Ramos (cell line): ENCODE results near the gene SNRNP25.
"Not testable (repeated sequence)": the region's sequence is repeated elsewhere in the genome, so short reads cannot be mapped to it uniquely, and the experiment has no call there.

Source experiments
- in situ Hi-C: fragments of 300-500 bp; cut with MboI; formaldehyde crosslinking; loops from one replicate; pipeline ENCODE4 v1.14.3; 2022; ENCODE audit warnings: low sequenced_read_pairs; ENCODE audit not compliant: unreplicated experiment

Gene SNRNP25

GRCh38 chr16:53346-54236 lies at the start of gene SNRNP25, which contains the start of gene POLR3K:
Gene SNRNP25, plus strand, starts transcription at chr16:53828. Its CDS starts 189 bp downstream, at chr16:54017.
Gene POLR3K, minus strand, starts transcription at chr16:53608. Its CDS starts 22 bp downstream, at chr16:53586.
- in situ Hi-C loops: no loop called here

- in situ Hi-C loops: no loop called here
Measured at GRCh38 chr16:9903-10665, 43.5 kb upstream of the SNRNP25 start.

GRCh38 chr16:10772-11171 lies 42.9 kb upstream of the SNRNP25 start:
- in situ Hi-C loops: not testable (repeated sequence)

- in situ Hi-C loops: not testable (repeated sequence)
Measured at GRCh38 chr16:17062-17765, 36.4 kb upstream of the SNRNP25 start.

GRCh38 chr16:20886-21285 lies 32.7 kb upstream of the SNRNP25 start:
- in situ Hi-C loops: not testable (repeated sequence)

GRCh38 chr16:24151-24550 lies 29.5 kb upstream of the SNRNP25 start:
- in situ Hi-C loops: not testable (repeated sequence)

GRCh38 chr16:25926-26348 lies 27.7 kb upstream of the SNRNP25 start:
- in situ Hi-C loops: not testable (repeated sequence)

- in situ Hi-C loops: not testable (repeated sequence)
Measured at GRCh38 chr16:30627-31026, 23.0 kb upstream of the SNRNP25 start.

GRCh38 chr16:33154-33876 lies 20.3 kb upstream of the SNRNP25 start:
- in situ Hi-C loops: not testable (repeated sequence)

- in situ Hi-C loops: no loop called here
Measured at GRCh38 chr16:33877-34647, 19.6 kb upstream of the SNRNP25 start.

GRCh38 chr16:34648-34987 lies 19.0 kb upstream of the SNRNP25 start:
- in situ Hi-C loops: no loop called here

- in situ Hi-C loops: no loop called here
Measured at GRCh38 chr16:35011-35677, 18.5 kb upstream of the SNRNP25 start.

GRCh38 chr16:35678-36305 lies 17.8 kb upstream of the SNRNP25 start:
- in situ Hi-C loops: no loop called here

GRCh38 chr16:36336-36984 lies 17.2 kb upstream of the SNRNP25 start:
- in situ Hi-C loops: no loop called here

GRCh38 chr16:37511-37910 lies 16.1 kb upstream of the SNRNP25 start:
- in situ Hi-C loops: no loop called here

- in situ Hi-C loops: not testable (repeated sequence)
Measured at GRCh38 chr16:38206-38605, 15.4 kb upstream of the SNRNP25 start.

GRCh38 chr16:38941-39892 lies 14.4 kb upstream of the SNRNP25 start:
- in situ Hi-C loops: no loop called here
